GM18505 (cell line): Measurements from ENCODE around the gene GRID1.
"Not testable (repeated sequence)": the region's sequence is repeated elsewhere in the genome, so short reads cannot be mapped to it uniquely, and the experiment has no call there.

ENCODE experiments used
- ATAC-seq: cut with Tn5 transposase; IDR thresholded peaks from one replicate; pipeline ENCODE4 v1.9.1; 2021; ENCODE audit not compliant: unreplicated experiment
- POLR2A ChIP-seq: IDR thresholded peaks from 4 replicates; pipeline ENCODE4 v1.6.1; 2011; ENCODE audit warnings: borderline replicate concordance; ENCODE audit not compliant: insufficient read depth, insufficient read length; ENCODE audit errors: extremely low read depth

Gene GRID1

GRCh38 chr10:86047588-86047987, 319.0 kb downstream of the GRID1 start:
- TF ChIP-seq POLR2A = no peak
- no peak for ATAC-seq

- ATAC-seq = no peak
- no peak for TF ChIP-seq POLR2A
Measured at GRCh38 chr10:86046845-86047460, 319.6 kb downstream of the GRID1 start.

- TF ChIP-seq POLR2A = no peak
- no peak for ATAC-seq
Measured at GRCh38 chr10:86045896-86046295, 320.7 kb downstream of the GRID1 start.

DNA sequence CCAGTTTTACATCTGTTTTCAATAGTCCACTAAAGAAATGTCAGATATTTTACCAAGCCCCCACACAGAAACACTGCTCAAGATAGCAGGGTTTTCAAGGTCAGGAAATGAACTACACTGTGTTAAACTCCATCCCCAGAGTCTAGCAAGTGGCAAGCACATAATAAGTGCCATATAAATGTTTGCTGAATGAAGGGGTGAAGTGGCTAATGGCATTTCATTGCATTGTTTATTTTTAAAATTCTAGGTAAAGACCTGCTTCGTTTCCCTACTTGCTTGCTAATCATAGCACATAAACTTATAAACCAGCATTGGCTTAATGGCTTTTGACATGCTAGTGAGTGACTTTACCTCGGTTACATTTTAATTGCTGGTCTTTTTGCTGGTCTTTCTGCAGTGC, 322.6 kb downstream of the GRID1 start:
- TF ChIP-seq POLR2A = no peak
- ATAC-seq = no peak

DNA sequence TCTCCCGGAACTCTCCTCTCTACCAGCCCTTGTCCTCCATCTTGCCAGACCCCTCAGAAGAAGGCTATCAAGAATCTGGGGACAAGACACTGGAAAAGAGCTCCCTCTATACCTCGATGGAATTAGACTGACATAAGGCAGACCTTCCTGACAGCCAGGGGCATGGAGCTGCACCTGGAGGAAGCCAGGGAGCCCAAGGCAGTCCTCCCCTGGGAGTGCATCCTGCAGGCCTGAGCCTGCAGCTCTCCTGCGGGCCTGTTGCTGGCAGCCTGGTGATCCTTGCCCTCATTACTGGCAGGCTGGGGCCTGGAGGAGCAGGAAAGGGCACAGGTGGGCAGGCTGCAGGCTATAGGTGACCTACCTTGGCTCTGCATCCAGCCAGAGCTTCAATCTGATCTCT, 323.4 kb downstream of the GRID1 start:
- ATAC-seq = no peak
- no peak for TF ChIP-seq POLR2A

- TF ChIP-seq POLR2A = no peak
- no peak for ATAC-seq
Measured at GRCh38 chr10:86042161-86042560, 324.4 kb downstream of the GRID1 start.

DNA sequence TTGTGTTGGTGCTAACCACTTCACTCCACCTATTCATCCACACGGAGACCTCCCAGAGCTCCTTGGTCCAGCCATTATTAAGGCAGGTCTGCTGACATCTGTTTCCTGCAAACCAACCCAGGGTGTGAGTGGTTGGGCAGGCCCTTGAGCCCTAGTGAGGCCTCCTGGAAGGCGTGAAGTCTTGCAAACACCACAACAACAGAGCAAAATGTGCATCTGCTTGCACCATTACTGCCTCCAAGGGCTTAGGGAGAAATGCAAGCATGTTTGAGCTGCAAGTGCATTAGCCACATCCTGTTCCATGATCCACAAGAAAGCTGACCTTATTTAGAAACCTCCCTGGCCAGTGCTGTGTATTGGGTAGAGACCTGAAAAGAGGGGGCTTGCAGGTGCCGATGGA, 325.5 kb downstream of the GRID1 start:
- no peak for ATAC-seq
- TF ChIP-seq POLR2A = no peak

- ATAC-seq = no peak
- no peak for TF ChIP-seq POLR2A
Measured at GRCh38 chr10:86038371-86038770, 328.2 kb downstream of the GRID1 start.

- ATAC-seq = no peak
Measured at GRCh38 chr10:86037096-86037495, 329.5 kb downstream of the GRID1 start.

DNA sequence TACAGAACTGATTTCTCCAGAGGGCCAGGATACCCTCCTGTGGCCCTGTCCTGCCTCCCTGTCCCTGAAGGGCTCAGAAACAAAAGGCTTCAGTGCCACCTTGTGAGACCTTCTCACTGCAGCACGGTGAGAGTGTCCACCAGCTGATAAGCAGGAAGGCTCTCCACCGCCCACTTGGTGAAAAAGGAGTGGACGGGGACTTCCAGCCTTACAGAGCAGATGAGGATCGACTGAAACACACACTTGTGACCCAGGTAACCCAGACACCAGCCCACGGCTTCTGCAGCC, 330.1 kb downstream of the GRID1 start:
- no peak for ATAC-seq
- no peak for TF ChIP-seq POLR2A

More at GRCh38 chr10:86037096-86037495, 329.5 kb downstream of the GRID1 start:
- TF ChIP-seq POLR2A = no peak

GRCh38 chr10:86035791-86036543, 330.6 kb downstream of the GRID1 start:
- TF ChIP-seq POLR2A = no peak
- ATAC-seq = no peak

- no peak for ATAC-seq
- TF ChIP-seq POLR2A = no peak
Measured at GRCh38 chr10:86034710-86035109, 331.9 kb downstream of the GRID1 start.

GRCh38 chr10:86033581-86033980, 333.0 kb downstream of the GRID1 start:
- no peak for TF ChIP-seq POLR2A
- no peak for ATAC-seq

DNA sequence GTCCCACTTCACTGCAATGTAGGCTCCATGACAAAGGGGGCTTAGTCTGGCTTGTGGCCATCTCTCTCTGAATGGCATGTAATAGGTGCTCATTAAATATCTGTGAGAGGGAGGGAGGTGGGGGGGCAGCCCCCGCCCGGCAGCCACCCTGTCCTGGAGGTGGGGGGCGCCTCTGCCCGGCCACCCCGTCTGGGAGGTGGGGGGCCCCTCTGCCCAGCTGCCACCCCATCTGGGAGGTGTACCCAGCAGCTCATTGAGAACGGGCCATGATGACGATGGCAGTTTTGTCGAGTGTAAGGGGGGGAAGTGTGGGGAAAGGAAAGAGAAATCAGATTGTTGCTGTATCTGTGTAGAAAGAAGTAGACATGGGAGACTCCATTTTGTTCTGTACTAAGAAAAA, 334.5 kb downstream of the GRID1 start:
- not testable (repeated sequence) for ATAC-seq
